IPS-18a (cell line): Measurements from ENCODE around the gene SPOCK1.

Source experiments
- H3K27ac ChIP-seq: one replicate; pipeline ENCODE4 v1.5.1; 2013; ENCODE audit warnings: low read length
- H3K27me3 ChIP-seq: one replicate; pipeline ENCODE4 v1.6.1; 2013; ENCODE audit warnings: mild to moderate bottlenecking, low read length; ENCODE audit not compliant: control insufficient read depth, insufficient read depth
- H3K36me3 ChIP-seq: one replicate; pipeline ENCODE4 v1.6.1; 2013; ENCODE audit warnings: low read depth, low read length; ENCODE audit not compliant: control insufficient read depth
- H3K4me1 ChIP-seq: one replicate; pipeline ENCODE4 v1.6.1; 2013; ENCODE audit warnings: low read depth, low read length; ENCODE audit not compliant: control insufficient read depth
- H3K4me3 ChIP-seq: one replicate; pipeline ENCODE4 v1.5.1; 2013; ENCODE audit warnings: low read length
- H3K9ac ChIP-seq: one replicate; pipeline ENCODE4 v1.6.1; 2013; ENCODE audit warnings: mild to moderate bottlenecking, low read length, moderate library complexity
- H3K9me3 ChIP-seq: one replicate; pipeline ENCODE4 v1.6.1; 2013; ENCODE audit warnings: low read depth, low read length; ENCODE audit not compliant: control insufficient read depth

Gene SPOCK1

GRCh38 chr5:137462816-137463520 lies 36.2 kb downstream of the SPOCK1 start:
- Histone ChIP-seq H3K27ac (no peak overlapping the region), H3K9me3 (no peaks in the 10 kb centered on the region), H3K4me1 (no peaks in the 10 kb centered on the region), H3K9ac (no peak overlapping the region), H3K36me3 (no peaks in the 10 kb centered on the region), H3K4me3 (no peak overlapping the region), H3K27me3 (no peaks in the 10 kb centered on the region)

- no peak overlapping the region for H3K27ac ChIP-seq
- no peaks in the 10 kb centered on the region for H3K9me3 ChIP-seq
- H3K4me3 ChIP-seq, result no peak overlapping the region
- no peaks in the 10 kb centered on the region for H3K27me3 ChIP-seq
- no peak overlapping the region for H3K9ac ChIP-seq
- H3K36me3 ChIP-seq, result no peaks in the 10 kb centered on the region
- H3K4me1 ChIP-seq, result no peaks in the 10 kb centered on the region
Observed at GRCh38 chr5:137462265-137462590, 36.9 kb downstream of the SPOCK1 start.

- Histone ChIP-seq H3K27ac (no peak overlapping the region), H3K4me3 (no peak overlapping the region), H3K36me3 (no peaks in the 10 kb centered on the region), H3K4me1 (no peaks in the 10 kb centered on the region), H3K9me3 (no peaks in the 10 kb centered on the region), H3K27me3 (no peaks in the 10 kb centered on the region), H3K9ac (no peak overlapping the region)
Observed at GRCh38 chr5:137461391-137462264, 37.5 kb downstream of the SPOCK1 start.

GRCh38 chr5:137454671-137455070 lies 44.5 kb downstream of the SPOCK1 start:
- H3K27ac ChIP-seq, result no peak overlapping the region
- H3K4me1 ChIP-seq, result no peaks in the 10 kb centered on the region
- H3K27me3 ChIP-seq, result no peaks in the 10 kb centered on the region
- H3K4me3 ChIP-seq, result no peak overlapping the region
- H3K36me3 ChIP-seq, result no peaks in the 10 kb centered on the region
- H3K9me3 ChIP-seq, result no peaks in the 10 kb centered on the region
- no peak overlapping the region for H3K9ac ChIP-seq

GRCh38 chr5:137453483-137454080 lies 45.5 kb downstream of the SPOCK1 start:
- Histone ChIP-seq H3K9me3 (no peaks in the 10 kb centered on the region), H3K9ac (no peak overlapping the region), H3K27me3 (no peaks in the 10 kb centered on the region), H3K4me3 (no peak overlapping the region), H3K4me1 (no peaks in the 10 kb centered on the region), H3K27ac (no peak overlapping the region), H3K36me3 (no peaks in the 10 kb centered on the region)

GRCh38 chr5:137450759-137451158 lies 48.4 kb downstream of the SPOCK1 start:
- no peaks in the 10 kb centered on the region for H3K36me3 ChIP-seq
- H3K4me3 ChIP-seq, result no peak overlapping the region
- H3K27me3 ChIP-seq, result no peaks in the 10 kb centered on the region
- H3K9ac ChIP-seq, result no peak overlapping the region
- H3K9me3 ChIP-seq, result no peaks in the 10 kb centered on the region
- H3K4me1 ChIP-seq, result no peaks in the 10 kb centered on the region
- no peak overlapping the region for H3K27ac ChIP-seq

GRCh38 chr5:137448868-137449267 lies 50.3 kb downstream of the SPOCK1 start:
- Histone ChIP-seq H3K27ac (no peak overlapping the region), H3K4me1 (no peaks in the 10 kb centered on the region), H3K36me3 (no peaks in the 10 kb centered on the region), H3K9me3 (no peaks in the 10 kb centered on the region), H3K4me3 (no peak overlapping the region), H3K9ac (no peak overlapping the region), H3K27me3 (no peaks in the 10 kb centered on the region)

GRCh38 chr5:137446615-137447014 lies 52.5 kb downstream of the SPOCK1 start:
- Histone ChIP-seq H3K36me3 (no peaks in the 10 kb centered on the region), H3K9me3 (no peaks in the 10 kb centered on the region), H3K4me1 (no peaks in the 10 kb centered on the region), H3K27ac (no peak overlapping the region), H3K27me3 (no peaks in the 10 kb centered on the region), H3K9ac (no peak overlapping the region), H3K4me3 (no peak overlapping the region)

- Histone ChIP-seq H3K27ac (no peak overlapping the region), H3K36me3 (no peaks in the 10 kb centered on the region), H3K4me1 (no peaks in the 10 kb centered on the region)
Observed at GRCh38 chr5:137446151-137446550, 53.0 kb downstream of the SPOCK1 start.

GRCh38 chr5:137442660-137443059 lies 56.5 kb downstream of the SPOCK1 start:
- Histone ChIP-seq H3K9me3 (no peaks in the 10 kb centered on the region), H3K27me3 (no peaks in the 10 kb centered on the region), H3K27ac (no peak overlapping the region), H3K9ac (no peak overlapping the region), H3K4me1 (no peaks in the 10 kb centered on the region), H3K36me3 (no peaks in the 10 kb centered on the region), H3K4me3 (no peak overlapping the region)

More at GRCh38 chr5:137446151-137446550, 53.0 kb downstream of the SPOCK1 start:
- Histone ChIP-seq H3K27me3 (no peaks in the 10 kb centered on the region), H3K9me3 (no peaks in the 10 kb centered on the region), H3K9ac (no peak overlapping the region), H3K4me3 (no peak overlapping the region)

- Histone ChIP-seq H3K36me3 (no peaks in the 10 kb centered on the region), H3K4me3 (no peak overlapping the region), H3K4me1 (no peaks in the 10 kb centered on the region), H3K9ac (no peak overlapping the region), H3K27me3 (no peaks in the 10 kb centered on the region), H3K27ac (no peak overlapping the region), H3K9me3 (no peaks in the 10 kb centered on the region)
Observed at GRCh38 chr5:137441476-137441875, 57.6 kb downstream of the SPOCK1 start.
